H9 (cell line): Measurements from ENCODE around the gene ARMC2. TPM values are rescaled to one million over a fixed set of nuclear protein-coding genes. Genes with fewer than 3 reads are reported as not detected.

Experiments
- DNase-seq: peaks from one replicate; pipeline ENCODE4 v3.0.0-alpha.2; 2017
- H2AFZ ChIP-seq: one replicate; pipeline ENCODE4 v1.6.1; 2013; ENCODE audit warnings: mild to moderate bottlenecking, low read length, control low read depth, moderate library complexity
- H2AK5ac ChIP-seq: 2 replicates; pipeline ENCODE4 v1.6.1; 2013; ENCODE audit warnings: low read length, control low read depth, mixed read lengths; ENCODE audit not compliant: insufficient read length
- H2BK120ac ChIP-seq: one replicate; pipeline ENCODE4 v1.6.1; 2013; ENCODE audit warnings: low read depth, mild to moderate bottlenecking, low read length, control low read depth, inconsistent platforms; ENCODE audit not compliant: poor library complexity, severe bottlenecking
- H2BK12ac ChIP-seq: 2 replicates; pipeline ENCODE4 v1.6.1; 2013; ENCODE audit warnings: low read length, control low read depth, mixed read lengths, low read depth; ENCODE audit not compliant: insufficient read length
- H2BK15ac ChIP-seq: 2 replicates; pipeline ENCODE4 v1.6.1; 2013; ENCODE audit warnings: low read depth, low read length, control low read depth
- H2BK20ac ChIP-seq: one replicate; pipeline ENCODE4 v1.6.1; 2013; ENCODE audit warnings: low read depth, mild to moderate bottlenecking, low read length, control low read depth, inconsistent platforms; ENCODE audit not compliant: poor library complexity, severe bottlenecking
- H2BK5ac ChIP-seq: 2 replicates; pipeline ENCODE4 v1.6.1; 2013; ENCODE audit warnings: low read length, control low read depth, mixed read lengths; ENCODE audit not compliant: insufficient read length
- H3K14ac ChIP-seq: 2 replicates; pipeline ENCODE4 v1.6.1; 2013; ENCODE audit warnings: low read length, control low read depth; ENCODE audit not compliant: insufficient read depth
- H3K18ac ChIP-seq: 2 replicates; pipeline ENCODE4 v1.6.1; 2013; ENCODE audit warnings: low read depth, mild to moderate bottlenecking, mixed read lengths, low read length, control low read depth; ENCODE audit not compliant: insufficient read length
- H3K23ac ChIP-seq: 2 replicates; pipeline ENCODE4 v1.6.1; 2013; ENCODE audit warnings: low read length, control low read depth, mixed read lengths, low read depth; ENCODE audit not compliant: insufficient read length
- H3K23me2 ChIP-seq: 2 replicates; pipeline ENCODE4 v1.6.1; 2013; ENCODE audit warnings: low read depth, mild to moderate bottlenecking, mixed read lengths, low read length, control low read depth; ENCODE audit not compliant: insufficient read length, poor library complexity, severe bottlenecking
- H3K27ac ChIP-seq: 2 replicates; pipeline ENCODE4 v1.5.1; 2013; ENCODE audit warnings: low read length, control low read depth, mixed read lengths, low read depth; ENCODE audit not compliant: insufficient read length
- H3K27me3 ChIP-seq: 2 replicates; pipeline ENCODE4 v1.6.1; 2013; ENCODE audit warnings: low read length, control low read depth, inconsistent platforms; ENCODE audit not compliant: insufficient read depth
- H3K4ac ChIP-seq: 2 replicates; pipeline ENCODE4 v1.6.1; 2013; ENCODE audit warnings: low read depth, mild to moderate bottlenecking, control low read depth, inconsistent platforms, low read length, moderate library complexity
- H3K4me1 ChIP-seq: 2 replicates; pipeline ENCODE4 v1.6.1; 2013; ENCODE audit warnings: low read length, control low read depth, inconsistent platforms; ENCODE audit not compliant: insufficient read depth
- H3K4me2 ChIP-seq: 2 replicates; pipeline ENCODE4 v1.6.1; 2013; ENCODE audit warnings: low read length, control low read depth, mixed read lengths; ENCODE audit not compliant: insufficient read length, insufficient read depth
- H3K56ac ChIP-seq: 2 replicates; pipeline ENCODE4 v1.6.1; 2013; ENCODE audit warnings: low read depth, mild to moderate bottlenecking, mixed read lengths, low read length, control low read depth; ENCODE audit not compliant: insufficient read length
- H3K79me1 ChIP-seq: 2 replicates; pipeline ENCODE4 v1.6.1; 2013; ENCODE audit warnings: low read depth, mild to moderate bottlenecking, moderate library complexity, low read length, control low read depth, inconsistent platforms; ENCODE audit not compliant: insufficient read depth, poor library complexity, severe bottlenecking
- H3K79me2 ChIP-seq: 2 replicates; pipeline ENCODE4 v1.6.1; 2013; ENCODE audit warnings: low read length, control low read depth, inconsistent platforms; ENCODE audit not compliant: insufficient read depth
- H3K9ac ChIP-seq: 2 replicates; pipeline ENCODE4 v1.6.1; 2013; ENCODE audit warnings: low read length, control low read depth, mixed read lengths; ENCODE audit not compliant: insufficient read length; ENCODE audit errors: extremely low read depth
- H3K9me3 ChIP-seq: one replicate; pipeline ENCODE4 v1.6.1; 2013; ENCODE audit warnings: low read depth, low read length, inconsistent platforms; ENCODE audit not compliant: control insufficient read depth
- H3T11ph ChIP-seq: one replicate; pipeline ENCODE4 v1.6.1; 2013; ENCODE audit warnings: mild to moderate bottlenecking, low read length, control low read depth, inconsistent platforms
- H4K20me1 ChIP-seq: one replicate; pipeline ENCODE4 v1.6.1; 2013; ENCODE audit not compliant: control insufficient read depth, insufficient read length, insufficient read depth
- H4K5ac ChIP-seq: 2 replicates; pipeline ENCODE4 v1.6.1; 2013; ENCODE audit warnings: low read depth, mild to moderate bottlenecking, mixed read lengths, low read length, control low read depth; ENCODE audit not compliant: insufficient read length
- H4K8ac ChIP-seq: replicated peaks from 2 replicates; pipeline ENCODE4 v1.6.1; 2013; ENCODE audit warnings: low read length, control low read depth, mixed read lengths, low read depth; ENCODE audit not compliant: insufficient read length
- H4K91ac ChIP-seq: 2 replicates; pipeline ENCODE4 v1.6.1; 2013; ENCODE audit warnings: low read depth, mild to moderate bottlenecking, moderate library complexity, mixed read lengths, low read length, control low read depth; ENCODE audit not compliant: insufficient read length
- H3K27ac Mint-ChIP-seq, 3 experiments: 2 replicates in 2 of 3; 3 replicates in 1 of 3; pipeline ENCODE4 v1.8.0; 2020 to 2021; ENCODE audit warnings: mixed read lengths in 3 of 3, mild to moderate bottlenecking in 1 of 3, moderate library complexity in 1 of 3
- H3K27me3 Mint-ChIP-seq: 2 replicates; pipeline ENCODE4 v1.8.0; 2021; ENCODE audit warnings: low read depth, mild to moderate bottlenecking, moderate library complexity, mixed read lengths
- H3K36me3 Mint-ChIP-seq, 3 experiments: 2 replicates in 2 of 3; 3 replicates in 1 of 3; pipeline ENCODE4 v1.8.0; 2020 to 2021; ENCODE audit warnings: low read depth in 3 of 3, mixed read lengths in 3 of 3; ENCODE audit not compliant: insufficient read depth in 1 of 3
- H3K4me1 Mint-ChIP-seq, 2 experiments: 2 replicates each; pipeline ENCODE4 v1.8.0; 2020; ENCODE audit warnings: mixed read lengths in 2 of 2
- H3K4me3 Mint-ChIP-seq, 2 experiments: 2 replicates in 1 of 2; 3 replicates in 1 of 2; pipeline ENCODE4 v1.8.0; 2020 to 2021; ENCODE audit warnings: mild to moderate bottlenecking in 2 of 2, mixed read lengths in 2 of 2, moderate library complexity in 1 of 2
- H3K9me3 Mint-ChIP-seq, 2 experiments: 2 replicates in 1 of 2; 3 replicates in 1 of 2; pipeline ENCODE4 v1.8.0; 2020; ENCODE audit warnings: mild to moderate bottlenecking in 2 of 2, mixed read lengths in 2 of 2, moderate library complexity in 1 of 2
- CTCF ChIP-seq: fragments of 200-600 bp; sonication (generic); conservative IDR thresholded peaks from 3 replicates; pipeline ENCODE4 v1.8.0; 2021; ENCODE audit warnings: antibody characterized with exemption, mild to moderate bottlenecking
- WGBS: extraction: QIAGEN DNeasy Blood & Tissue Kit; methylation state at CpG from one replicate; pipeline ENCODE4 v1.1.7; 2013; ENCODE audit warnings: missing lambda C conversion rate, low lambda C conversion rate, mixed read lengths; ENCODE audit not compliant: insufficient read length; ENCODE audit errors: extremely low coverage; 5-methylcytosine and 5-hydroxymethylcytosine counted together
- total RNA-seq: library from RNA; stranded (reverse); gene quantifications from 2 replicates; pipeline ENCODE4 v1.2.1, GENCODE V29; 2021

ARMC2 gene
- total RNA-seq, 1 experiment from 2014 or later: 2.8 TPM

- no peak overlapping the region for H4K8ac ChIP-seq
- H3K9me3 ChIP-seq: no peaks in the 10 kb centered on the region
- Mint-ChIP-seq H3K27me3 (no peaks in the 10 kb centered on the region), H3K9me3 (no peaks in the 10 kb centered on the region), H3K27ac (no peak overlapping the region), H3K4me1 (no peaks in the 10 kb centered on the region), H3K36me3 (no peaks in the 10 kb centered on the region), H3K4me3 (no peak overlapping the region)
- no peak overlapping the region for H3T11ph ChIP-seq
- H3K23ac ChIP-seq: no peak overlapping the region
- H3K56ac ChIP-seq: no peak overlapping the region
- H4K20me1 ChIP-seq: no peaks in the 10 kb centered on the region
- H3K79me1 ChIP-seq: no peaks in the 10 kb centered on the region
- H3K4ac ChIP-seq: no peak overlapping the region
- TF ChIP-seq CTCF: no peak
- no peak overlapping the region for H4K5ac ChIP-seq
- H2AFZ ChIP-seq: no peak overlapping the region
- no peak overlapping the region for H3K27ac ChIP-seq
- H3K23me2 ChIP-seq: no peaks in the 10 kb centered on the region
- H2BK20ac ChIP-seq: no peak overlapping the region
- H3K27me3 ChIP-seq: no peaks in the 10 kb centered on the region
- H3K18ac ChIP-seq: no peak overlapping the region
- WGBS: no CpG with 5 or more reads among the region's 3 CpGs
- no peak overlapping the region for H3K9ac ChIP-seq
- no peak overlapping the region for H3K14ac ChIP-seq
- H2BK12ac ChIP-seq: no peak overlapping the region
- H4K91ac ChIP-seq: no peak overlapping the region
- H2BK5ac ChIP-seq: no peak overlapping the region
- H3K79me2 ChIP-seq: no peaks in the 10 kb centered on the region
- no peak overlapping the region for H3K4me2 ChIP-seq
- no peak overlapping the region for H2AK5ac ChIP-seq
- no peak overlapping the region for H2BK120ac ChIP-seq
- no peak for DNase-seq
- no peaks in the 10 kb centered on the region for H3K4me1 ChIP-seq
- H2BK15ac ChIP-seq: no peak overlapping the region
These were observed 42.1 kb upstream of the ARMC2 start for GRCh38 chr6:108806171-108806570.
